Astrocyte (in vitro differentiated cells and primary cell): Measurements from ENCODE around the gene OR52M1. TPM values are rescaled to one million over a fixed set of nuclear protein-coding genes. Genes with fewer than 3 reads are reported as not detected.
"Not testable (repeated sequence)": the region's sequence is repeated elsewhere in the genome, so short reads cannot be mapped to it uniquely, and the experiment has no call there.

Source experiments
- DNase-seq: peaks from one replicate; pipeline ENCODE4 v3.0.0-alpha.2; 2010; ENCODE audit warnings: low read depth
- FAIRE-seq: peaks from 2 replicates; lab custom pipeline; 2011; peaks lifted over from hg19 to GRCh38; lab: Jason Lieb, UNC
- H2AFZ ChIP-seq: 2 replicates; pipeline ENCODE4 v1.6.0; 2012; ENCODE audit warnings: low read depth, low read length, inconsistent platforms
- H3K27ac ChIP-seq: 2 replicates; pipeline ENCODE4 v1.5.1; 2011; ENCODE audit warnings: low read depth, low read length, inconsistent platforms
- H3K27me3 ChIP-seq: 2 replicates; pipeline ENCODE4 v1.6.0; 2011; ENCODE audit warnings: low read length, inconsistent platforms; ENCODE audit not compliant: insufficient read depth
- H3K36me3 ChIP-seq: 2 replicates; pipeline ENCODE4 v1.5.1; 2011; ENCODE audit warnings: low read length, inconsistent platforms; ENCODE audit not compliant: insufficient read depth
- H3K4me1 ChIP-seq: 2 replicates; pipeline ENCODE4 v1.5.1; 2011; ENCODE audit warnings: low read length, inconsistent platforms; ENCODE audit not compliant: insufficient read depth
- H3K4me2 ChIP-seq: 2 replicates; pipeline ENCODE4 v1.6.0; 2012; ENCODE audit warnings: low read length, inconsistent platforms
- H3K4me3 ChIP-seq: 2 replicates; pipeline ENCODE4 v1.5.1; 2011; ENCODE audit warnings: low read depth, mild to moderate bottlenecking, low read length, inconsistent platforms; ENCODE audit not compliant: insufficient read depth
- H3K79me2 ChIP-seq: 2 replicates; pipeline ENCODE4 v1.6.0; 2012; ENCODE audit warnings: mild to moderate bottlenecking, low read length, inconsistent platforms; ENCODE audit not compliant: insufficient read depth
- H3K9ac ChIP-seq: 2 replicates; pipeline ENCODE4 v1.6.0; 2012; ENCODE audit warnings: mild to moderate bottlenecking, low read length, inconsistent platforms
- H3K9me3 ChIP-seq: 2 replicates; pipeline ENCODE4 v1.5.1; 2012; ENCODE audit warnings: low read depth, mild to moderate bottlenecking, low read length, inconsistent platforms; ENCODE audit not compliant: insufficient read depth
- H4K20me1 ChIP-seq: 2 replicates; pipeline ENCODE4 v1.6.0; 2012; ENCODE audit warnings: low read length, inconsistent platforms; ENCODE audit not compliant: insufficient read depth
- H3K27ac Mint-ChIP-seq: one replicate; pipeline ENCODE4 v1.8.0; 2021; ENCODE audit warnings: mild to moderate bottlenecking, mixed read lengths; ENCODE audit not compliant: unreplicated experiment
- H3K27me3 Mint-ChIP-seq: one replicate; pipeline ENCODE4 v1.8.0; 2021; ENCODE audit warnings: low read depth, mixed read lengths; ENCODE audit not compliant: unreplicated experiment
- H3K36me3 Mint-ChIP-seq: one replicate; pipeline ENCODE4 v1.8.0; 2021; ENCODE audit warnings: low read depth, mixed read lengths; ENCODE audit not compliant: unreplicated experiment
- H3K4me1 Mint-ChIP-seq: one replicate; pipeline ENCODE4 v1.8.0; 2021; ENCODE audit warnings: low read depth, mixed read lengths; ENCODE audit not compliant: unreplicated experiment
- H3K4me3 Mint-ChIP-seq: one replicate; pipeline ENCODE4 v1.8.0; 2021; ENCODE audit warnings: mild to moderate bottlenecking, moderate library complexity, mixed read lengths; ENCODE audit not compliant: unreplicated experiment
- H3K9me3 Mint-ChIP-seq: one replicate; pipeline ENCODE4 v1.8.0; 2021; ENCODE audit warnings: mild to moderate bottlenecking, mixed read lengths; ENCODE audit not compliant: unreplicated experiment
- EZH2 ChIP-seq: IDR thresholded peaks from 2 replicates; pipeline ENCODE4 v1.6.1; 2012; ENCODE audit warnings: mild to moderate bottlenecking, low read length, inconsistent platforms; ENCODE audit not compliant: insufficient read depth
- total RNA-seq: library from RNA; stranded (reverse); gene quantifications from 2 replicates; pipeline ENCODE4 v1.2.1, GENCODE V29; 2021
- TF ChIP-seq, protein P1 (sequence below): IDR thresholded peaks from 2 replicates; pipeline ENCODE4 v1.5.1; 2011; ENCODE audit warnings: low read depth, mild to moderate bottlenecking, inconsistent platforms, low read length, moderate library complexity; ENCODE audit not compliant: insufficient read depth

OR52M1 gene
- total RNA-seq, 1 donor from 2014 or later = not detected

DNA sequence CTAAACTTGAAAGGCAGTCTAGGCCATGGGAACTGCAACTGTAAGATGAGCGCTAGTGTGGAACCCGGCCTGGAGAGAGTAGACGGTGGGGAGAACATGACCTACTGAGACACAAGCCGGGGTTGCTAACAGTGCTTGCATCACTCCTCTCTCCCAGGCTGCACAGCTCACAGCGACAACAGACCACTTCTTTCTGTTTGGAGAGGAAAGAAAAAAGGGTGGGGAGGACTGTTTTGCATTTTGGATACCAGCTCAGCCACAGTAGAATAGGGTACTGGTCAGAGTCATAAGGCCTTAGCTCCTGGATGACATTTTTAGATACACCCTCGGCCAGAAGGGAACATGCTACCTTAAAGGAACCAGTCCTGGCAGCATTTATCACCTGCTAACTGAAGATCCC lies 22.2 kb upstream of the OR52M1 start:
- Histone ChIP-seq H3K4me1 (no peaks in the 10 kb centered on the region), H3K79me2 (no peaks in the 10 kb centered on the region), H3K9me3 (no peaks in the 10 kb centered on the region), H3K4me2 (no peak overlapping the region), H3K27me3 (no peaks in the 10 kb centered on the region), H2AFZ (no peak overlapping the region), H4K20me1 (no peaks in the 10 kb centered on the region), H3K9ac (no peak overlapping the region), H3K4me3 (no peak overlapping the region), H3K27ac (no peak overlapping the region), H3K36me3 (no peaks in the 10 kb centered on the region)
- peaks cover 5% of the 10 kb centered on the region for H3K4me1 Mint-ChIP-seq
- H3K9me3 Mint-ChIP-seq = no peaks in the 10 kb centered on the region
- TF ChIP-seq EZH2 = no peak
- TF ChIP-seq, protein P1, sequence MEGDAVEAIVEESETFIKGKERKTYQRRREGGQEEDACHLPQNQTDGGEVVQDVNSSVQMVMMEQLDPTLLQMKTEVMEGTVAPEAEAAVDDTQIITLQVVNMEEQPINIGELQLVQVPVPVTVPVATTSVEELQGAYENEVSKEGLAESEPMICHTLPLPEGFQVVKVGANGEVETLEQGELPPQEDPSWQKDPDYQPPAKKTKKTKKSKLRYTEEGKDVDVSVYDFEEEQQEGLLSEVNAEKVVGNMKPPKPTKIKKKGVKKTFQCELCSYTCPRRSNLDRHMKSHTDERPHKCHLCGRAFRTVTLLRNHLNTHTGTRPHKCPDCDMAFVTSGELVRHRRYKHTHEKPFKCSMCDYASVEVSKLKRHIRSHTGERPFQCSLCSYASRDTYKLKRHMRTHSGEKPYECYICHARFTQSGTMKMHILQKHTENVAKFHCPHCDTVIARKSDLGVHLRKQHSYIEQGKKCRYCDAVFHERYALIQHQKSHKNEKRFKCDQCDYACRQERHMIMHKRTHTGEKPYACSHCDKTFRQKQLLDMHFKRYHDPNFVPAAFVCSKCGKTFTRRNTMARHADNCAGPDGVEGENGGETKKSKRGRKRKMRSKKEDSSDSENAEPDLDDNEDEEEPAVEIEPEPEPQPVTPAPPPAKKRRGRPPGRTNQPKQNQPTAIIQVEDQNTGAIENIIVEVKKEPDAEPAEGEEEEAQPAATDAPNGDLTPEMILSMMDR = no peak
- no peak overlapping the region for H3K4me3 Mint-ChIP-seq
- H3K27me3 Mint-ChIP-seq = peaks cover 6% of the 10 kb centered on the region
- H3K27ac Mint-ChIP-seq = no peak overlapping the region
- FAIRE-seq (no peak), DNase-seq (no peak)
- no peaks in the 10 kb centered on the region for H3K36me3 Mint-ChIP-seq

- no peaks in the 10 kb centered on the region for H3K9me3 ChIP-seq
- H3K79me2 ChIP-seq = no peaks in the 10 kb centered on the region
- H3K27ac ChIP-seq = no peak overlapping the region
- no peaks in the 10 kb centered on the region for H4K20me1 ChIP-seq
- Mint-ChIP-seq H3K4me1 (peaks cover 5% of the 10 kb centered on the region), H3K27me3 (peaks cover 6% of the 10 kb centered on the region), H3K36me3 (no peaks in the 10 kb centered on the region), H3K4me3 (no peak overlapping the region), H3K9me3 (no peaks in the 10 kb centered on the region), H3K27ac (no peak overlapping the region)
- no peak overlapping the region for H3K9ac ChIP-seq
- TF ChIP-seq EZH2 = no peak
- TF ChIP-seq, protein P1 = no peak
- H3K27me3 ChIP-seq = no peaks in the 10 kb centered on the region
- H3K4me2 ChIP-seq = no peak overlapping the region
- H3K36me3 ChIP-seq = no peaks in the 10 kb centered on the region
- FAIRE-seq (no peak), DNase-seq (no peak)
- H2AFZ ChIP-seq = no peak overlapping the region
- no peaks in the 10 kb centered on the region for H3K4me1 ChIP-seq
- H3K4me3 ChIP-seq = no peak overlapping the region
Observed at GRCh38 chr11:4523666-4524065, 21.3 kb upstream of the OR52M1 start.

DNA sequence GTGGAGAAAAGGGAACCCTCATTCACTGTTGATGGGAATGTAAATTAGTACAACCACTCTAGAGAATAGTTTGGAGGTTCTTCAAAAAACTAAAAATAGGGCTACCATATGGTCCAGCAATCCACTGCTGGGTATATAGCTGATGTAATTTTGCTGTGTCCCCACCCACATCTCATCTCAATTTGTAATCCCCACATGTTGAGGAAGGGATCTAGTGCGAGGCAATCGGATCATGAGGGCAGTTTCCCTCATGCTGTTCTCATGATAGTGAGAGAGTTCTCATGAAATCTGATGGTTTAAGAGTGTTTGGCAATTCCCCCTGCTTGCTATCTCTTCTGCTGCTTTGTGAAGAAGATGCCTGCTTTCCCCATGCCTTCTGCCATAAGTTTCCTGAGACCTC lies 17.1 kb upstream of the OR52M1 start:
- H3K4me2 ChIP-seq = no peak overlapping the region
- no peak overlapping the region for H3K4me3 ChIP-seq
- H3K79me2 ChIP-seq = no peaks in the 10 kb centered on the region
- H3K4me1 ChIP-seq = no peaks in the 10 kb centered on the region
- no peak overlapping the region for H3K4me3 Mint-ChIP-seq
- FAIRE-seq = no peak
- no peak overlapping the region for H3K27ac ChIP-seq
- H3K27me3 Mint-ChIP-seq = no peaks in the 10 kb centered on the region
- no peaks in the 10 kb centered on the region for H3K36me3 ChIP-seq
- no peak for DNase-seq
- H3K27me3 ChIP-seq = no peaks in the 10 kb centered on the region
- no peaks in the 10 kb centered on the region for H4K20me1 ChIP-seq
- TF ChIP-seq, protein P1 = no peak
- TF ChIP-seq EZH2 = no peak
- H3K9ac ChIP-seq = no peak overlapping the region
- H3K9me3 ChIP-seq = no peaks in the 10 kb centered on the region
- peaks cover 5% of the 10 kb centered on the region for H3K4me1 Mint-ChIP-seq
- H3K27ac Mint-ChIP-seq = no peak overlapping the region
- no peaks in the 10 kb centered on the region for H3K9me3 Mint-ChIP-seq
- no peak overlapping the region for H2AFZ ChIP-seq
- no peaks in the 10 kb centered on the region for H3K36me3 Mint-ChIP-seq

DNA sequence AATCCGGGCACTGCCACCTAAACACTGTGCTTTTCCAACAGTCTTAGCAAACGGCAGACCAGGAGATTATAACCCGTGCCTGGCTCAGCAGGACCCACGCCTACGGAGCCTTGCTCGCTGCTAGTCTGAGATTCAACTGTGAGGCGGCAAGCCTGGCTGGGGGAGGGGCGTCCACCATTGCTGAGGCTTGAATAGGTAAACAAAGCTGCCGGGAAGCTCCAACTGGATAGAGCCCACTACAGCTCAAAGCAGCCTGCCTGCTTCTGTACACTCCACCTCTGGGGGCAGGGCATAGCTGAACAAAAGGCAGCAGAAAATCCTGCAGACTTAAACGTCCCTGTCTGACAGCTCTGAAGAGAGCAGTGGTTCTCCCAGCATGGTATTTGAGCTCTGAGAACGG lies 13.3 kb upstream of the OR52M1 start:
- H3K27me3 Mint-ChIP-seq, H3K27ac ChIP-seq, DNase-seq, H3K4me3 ChIP-seq, H3K27me3 ChIP-seq, H3K4me1 ChIP-seq, H3K4me3 Mint-ChIP-seq, H3K27ac Mint-ChIP-seq, H3K36me3 Mint-ChIP-seq, H3K9me3 ChIP-seq, H3K9ac ChIP-seq, H3K4me2 ChIP-seq, H3K79me2 ChIP-seq, H4K20me1 ChIP-seq, H3K4me1 Mint-ChIP-seq, H2AFZ ChIP-seq, H3K9me3 Mint-ChIP-seq, FAIRE-seq, H3K36me3 ChIP-seq: not testable (repeated sequence)
